Esophagus muscularis mucosa (tissue), 4 donors: ENCODE data around the gene ALS2CL. TPM values are rescaled to one million over a fixed set of nuclear protein-coding genes. Genes with fewer than 3 reads are reported as not detected.

Experiments
- DNase-seq: peaks from one replicate; pipeline ENCODE4 v3.0.0-alpha.2; 2017; ENCODE audit errors: extremely low spot score
- H3K27ac ChIP-seq, 4 donors: fragments of 200-600 bp; sonication (generic); replicated peaks in 1 of 4; 1 replicate in 3 of 4; 2 replicates in 1 of 4; pipeline ENCODE4 v1.5.1; 2016 to 2019; ENCODE audit warnings: mild to moderate bottlenecking in 1 of 4
- H3K27me3 ChIP-seq, 4 donors: fragments of 200-600 bp; sonication (generic); one replicate each; pipeline versions ENCODE4 v1.5.1 to v1.6.0; 2016 to 2019
- H3K36me3 ChIP-seq, 4 donors: fragments of 200-600 bp; sonication (generic); one replicate each; pipeline ENCODE4 v1.5.1; 2016 to 2019
- H3K4me1 ChIP-seq, 4 donors: fragments of 200-600 bp; sonication (generic); one replicate each; pipeline ENCODE4 v1.5.1; 2016 to 2019
- H3K4me3 ChIP-seq, 4 donors: fragments of 200-600 bp; sonication (generic); 1 replicate in 2 of 4; 2 replicates in 2 of 4; pipeline ENCODE4 v1.5.1; 2016 to 2019; ENCODE audit warnings: mild to moderate bottlenecking in 4 of 4, moderate library complexity in 1 of 4
- H3K9me3 ChIP-seq, 4 donors: fragments of 200-600 bp; sonication (generic); 1 replicate in 3 of 4; 2 replicates in 1 of 4; pipeline ENCODE4 v1.5.1; 2016 to 2019
- EP300 ChIP-seq: sonication (generic); formaldehyde crosslinking; IDR thresholded peaks from one replicate; pipeline ENCODE4 v1.6.1; 2017; ENCODE audit warnings: antibody characterized with exemption
- POLR2A ChIP-seq: fragments of 450-650 bp; IDR thresholded peaks from one replicate; pipeline ENCODE4 v1.6.1; 2017; ENCODE audit warnings: antibody characterized with exemption, moderate library complexity, mild to moderate bottlenecking, low read depth
- POLR2AphosphoS5 ChIP-seq, 2 donors: sonication (generic); formaldehyde crosslinking; IDR thresholded peaks; one replicate each; pipeline ENCODE4 v1.6.1; 2017; ENCODE audit warnings: antibody characterized with exemption in 2 of 2
- WGBS: methylation state at CpG from one replicate; pipeline ENCODE4 v1.1.5; 2018; 5-methylcytosine and 5-hydroxymethylcytosine counted together
- intact Hi-C: fragments of 100-400 bp; cut with DNase I; formaldehyde crosslinking; loops from one replicate; pipeline ENCODE4 v1.15.1; 2023
- total RNA-seq, 4 donors: library from RNA; depleted of rRNA; stranded (reverse); fragments of >200 nt; gene quantifications; one replicate each; pipeline versions ENCODE4 v1.1.0 to v1.2.1, GENCODE V29; 2016
- TF ChIP-seq, protein P1 (sequence below), 3 experiments: fragments of 200-600 bp in 2 of 3; fragments of 450-650 bp in 1 of 3; sonication (generic) in 2 of 3; IDR thresholded peaks; one replicate each; pipeline ENCODE4 v1.5.1; 2017 to 2019; ENCODE audit warnings: antibody characterized with exemption in 3 of 3, mild to moderate bottlenecking in 2 of 3, moderate library complexity in 1 of 3

ALS2CL gene
- total RNA-seq, 4 donors from 2014 or later = 3.3 to 11.8 (median 10.8) TPM

DNA sequence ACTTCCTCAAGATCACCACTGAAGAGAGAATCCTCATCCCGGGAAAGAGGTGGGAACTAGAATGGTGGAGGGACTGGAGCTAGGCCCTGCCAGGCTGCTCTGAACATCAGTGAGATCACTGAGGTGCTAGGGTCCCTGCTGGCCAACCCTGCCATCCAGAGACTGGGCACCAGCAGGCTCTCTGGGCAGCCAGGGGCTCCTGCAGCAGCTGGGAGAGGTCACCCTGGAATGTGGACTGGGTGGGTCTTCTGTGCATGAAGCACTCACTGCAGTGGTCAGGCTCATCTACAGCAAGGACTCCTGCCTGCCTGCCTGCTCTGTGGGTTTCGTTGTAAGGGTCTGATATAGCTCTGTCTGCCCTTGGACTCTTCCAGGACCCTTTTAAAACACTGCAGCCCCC lies 24.9 kb downstream of the ALS2CL start:
- H3K36me3 ChIP-seq = peaks cover 0 to 33% (median 14%) of the 10 kb centered on the region in 4 donors
- intact Hi-C loops = no loop called here
- H3K27ac ChIP-seq = no peak overlapping the region
- H3K9me3 ChIP-seq = no peaks in the 10 kb centered on the region
- 79% methylated on average over 2 of the region's 2 CpGs for WGBS
- no peak for DNase-seq
- H3K4me1 ChIP-seq = peaks cover 4 to 30% (median 9%) of the 10 kb centered on the region in 4 donors
- no peak overlapping the region for H3K4me3 ChIP-seq
- no peak for TF ChIP-seq POLR2A
- TF ChIP-seq, protein P1, sequence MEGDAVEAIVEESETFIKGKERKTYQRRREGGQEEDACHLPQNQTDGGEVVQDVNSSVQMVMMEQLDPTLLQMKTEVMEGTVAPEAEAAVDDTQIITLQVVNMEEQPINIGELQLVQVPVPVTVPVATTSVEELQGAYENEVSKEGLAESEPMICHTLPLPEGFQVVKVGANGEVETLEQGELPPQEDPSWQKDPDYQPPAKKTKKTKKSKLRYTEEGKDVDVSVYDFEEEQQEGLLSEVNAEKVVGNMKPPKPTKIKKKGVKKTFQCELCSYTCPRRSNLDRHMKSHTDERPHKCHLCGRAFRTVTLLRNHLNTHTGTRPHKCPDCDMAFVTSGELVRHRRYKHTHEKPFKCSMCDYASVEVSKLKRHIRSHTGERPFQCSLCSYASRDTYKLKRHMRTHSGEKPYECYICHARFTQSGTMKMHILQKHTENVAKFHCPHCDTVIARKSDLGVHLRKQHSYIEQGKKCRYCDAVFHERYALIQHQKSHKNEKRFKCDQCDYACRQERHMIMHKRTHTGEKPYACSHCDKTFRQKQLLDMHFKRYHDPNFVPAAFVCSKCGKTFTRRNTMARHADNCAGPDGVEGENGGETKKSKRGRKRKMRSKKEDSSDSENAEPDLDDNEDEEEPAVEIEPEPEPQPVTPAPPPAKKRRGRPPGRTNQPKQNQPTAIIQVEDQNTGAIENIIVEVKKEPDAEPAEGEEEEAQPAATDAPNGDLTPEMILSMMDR (IDR thresholded peaks at IDR 0.05) = no peak
- no peak for TF ChIP-seq EP300
- TF ChIP-seq POLR2AphosphoS5 (IDR thresholded peaks at IDR 0.05) = no peak
- H3K27me3 ChIP-seq = no peaks in the 10 kb centered on the region

DNA sequence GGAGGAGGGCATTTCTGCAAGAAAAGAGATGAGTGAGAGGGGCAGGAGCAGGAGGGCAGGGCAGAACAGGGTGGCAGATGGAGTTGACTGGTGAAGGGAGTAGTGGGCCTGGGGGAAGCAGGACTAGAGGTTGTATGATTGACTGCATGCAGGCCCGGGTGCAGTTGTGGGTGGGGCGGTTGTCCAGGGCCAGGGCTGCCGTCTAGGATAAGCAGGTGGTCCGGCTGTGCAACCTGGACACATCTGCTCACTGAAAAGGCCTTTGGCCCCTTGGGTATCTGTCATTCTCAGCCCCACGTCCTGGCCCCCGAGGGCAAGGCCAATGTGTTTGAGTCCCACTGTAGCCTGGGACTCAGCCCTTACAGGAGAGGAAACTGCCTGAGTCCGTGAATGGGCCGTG lies 25.4 kb downstream of the ALS2CL start:
- Histone ChIP-seq H3K27me3 (no peaks in the 10 kb centered on the region), H3K4me1 (peaks cover 9 to 35% (median 14%) of the 10 kb centered on the region in 4 donors), H3K27ac (no peak overlapping the region), H3K4me3 (no peak overlapping the region), H3K9me3 (no peaks in the 10 kb centered on the region), H3K36me3 (peaks cover 0 to 28% (median 10%) of the 10 kb centered on the region in 4 donors)
- no peak for DNase-seq
- WGBS = 68% methylated on average over 8 of the region's 8 CpGs
- TF ChIP-seq EP300 (no peak), POLR2A (no peak), POLR2AphosphoS5 (IDR thresholded peaks at IDR 0.05) (no peak)
- TF ChIP-seq, protein P1 (IDR thresholded peaks at IDR 0.05) = no peak
- intact Hi-C loops = no loop called here

DNA sequence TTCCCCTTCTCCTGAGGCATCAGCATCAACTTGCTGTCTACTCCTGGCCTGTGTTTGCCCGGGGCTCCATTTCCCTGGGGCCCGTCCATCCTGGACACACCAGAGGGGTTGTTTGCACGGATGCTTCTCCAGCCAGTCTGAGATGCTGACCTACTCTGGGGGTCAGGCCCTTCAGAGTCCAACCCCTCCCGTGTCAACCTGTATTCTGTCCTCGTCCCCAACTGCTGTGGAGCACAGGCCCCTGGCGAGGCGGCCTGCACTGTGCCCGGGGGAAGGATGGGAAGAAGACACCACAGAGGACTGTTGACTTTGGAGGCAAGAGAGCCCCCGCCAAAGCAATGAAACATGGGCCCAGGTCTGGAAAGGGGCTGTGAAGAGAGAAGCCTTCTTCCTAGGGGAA lies 25.8 kb downstream of the ALS2CL start:
- no peak for DNase-seq
- Histone ChIP-seq H3K9me3 (no peaks in the 10 kb centered on the region), H3K27ac (no peak overlapping the region), H3K36me3 (peaks cover 0 to 24% (median 7%) of the 10 kb centered on the region in 4 donors), H3K27me3 (no peaks in the 10 kb centered on the region), H3K4me3 (no peak overlapping the region), H3K4me1 (peaks cover 13 to 36% (median 18%) of the 10 kb centered on the region in 4 donors)
- no peak for TF ChIP-seq EP300
- no peak for TF ChIP-seq POLR2A
- TF ChIP-seq, protein P1 (IDR thresholded peaks at IDR 0.05) = no peak
- TF ChIP-seq POLR2AphosphoS5 (IDR thresholded peaks at IDR 0.05) = no peak
- intact Hi-C loops = no loop called here
- 91% methylated on average over 9 of the region's 9 CpGs for WGBS

DNA sequence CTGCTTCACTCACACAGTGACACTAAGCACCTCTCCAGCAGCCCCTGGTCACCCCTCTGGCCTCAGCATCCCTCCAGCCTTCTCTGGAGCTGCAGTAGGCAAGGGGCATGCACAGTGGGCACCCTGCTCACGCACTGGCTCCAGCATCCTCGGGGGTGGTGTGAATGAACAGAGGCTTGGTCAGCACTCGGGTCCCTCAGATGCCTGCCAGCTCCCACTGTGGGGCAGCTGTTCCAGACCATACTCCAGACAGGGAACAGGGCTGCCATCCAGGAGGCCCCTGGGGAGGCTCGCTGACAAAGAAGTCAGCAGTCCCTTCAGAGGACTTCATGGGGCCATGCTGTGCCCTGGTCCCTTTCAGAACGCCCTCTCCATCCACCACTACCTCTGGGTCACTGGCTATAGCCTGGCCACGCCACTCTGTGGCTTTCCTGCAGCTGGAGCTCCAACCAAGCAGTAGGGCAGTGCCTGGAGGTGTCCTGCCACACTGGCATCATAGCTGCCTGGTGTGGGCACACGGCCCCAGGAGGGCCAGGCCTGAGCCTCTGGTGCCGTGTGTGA lies 26.3 kb downstream of the ALS2CL start:
- H3K9me3 ChIP-seq = no peaks in the 10 kb centered on the region
- DNase-seq = no peak
- TF ChIP-seq POLR2A = no peak
- TF ChIP-seq, protein P1 (IDR thresholded peaks at IDR 0.05) = no peak
- TF ChIP-seq POLR2AphosphoS5 (IDR thresholded peaks at IDR 0.05) = no peak
- no peak for TF ChIP-seq EP300
- H3K4me3 ChIP-seq = no peak overlapping the region
- no peaks in the 10 kb centered on the region for H3K27me3 ChIP-seq
- H3K27ac ChIP-seq = no peak overlapping the region
- peaks cover 19 to 36% (median 21%) of the 10 kb centered on the region in 4 donors for H3K4me1 ChIP-seq
- intact Hi-C loops = no loop called here
- WGBS = 90% methylated on average over 2 of the region's 8 CpGs
- peaks cover 0 to 21% (median 4%) of the 10 kb centered on the region in 4 donors for H3K36me3 ChIP-seq

DNA sequence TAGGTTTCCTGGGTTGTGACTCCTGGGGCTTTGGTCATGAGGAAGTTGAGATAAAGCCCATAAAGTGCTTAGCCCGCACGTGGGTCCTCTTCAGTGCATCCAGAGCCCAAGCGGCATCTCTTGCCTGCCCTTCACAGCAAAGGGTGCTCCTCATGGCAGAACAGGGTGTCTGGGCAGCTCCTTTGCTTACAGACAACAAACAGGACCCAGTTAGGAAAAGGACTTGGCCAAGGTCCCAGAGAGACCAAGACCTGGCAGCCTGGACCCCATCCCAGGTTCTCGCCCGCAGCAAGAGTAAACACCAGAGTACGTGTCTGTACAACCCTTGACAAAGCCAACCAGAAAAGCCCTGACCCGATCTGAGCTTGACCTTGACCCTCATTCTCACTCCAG lies 27.0 kb downstream of the ALS2CL start:
- intact Hi-C loops = no loop called here
- Histone ChIP-seq H3K4me1 (peaks cover 19 to 36% (median 21%) of the 10 kb centered on the region in 4 donors), H3K27ac (no peak overlapping the region), H3K4me3 (no peak overlapping the region), H3K36me3 (peaks cover 0 to 14% (median under 1%) of the 10 kb centered on the region in 4 donors), H3K27me3 (no peaks in the 10 kb centered on the region), H3K9me3 (no peaks in the 10 kb centered on the region)
- DNase-seq = no peak
- no peak for TF ChIP-seq EP300
- TF ChIP-seq POLR2A = no peak
- no peak for TF ChIP-seq POLR2AphosphoS5 (IDR thresholded peaks at IDR 0.05)
- TF ChIP-seq, protein P1 (IDR thresholded peaks at IDR 0.05) = no peak
- 67% methylated on average over 4 of the region's 7 CpGs for WGBS
